Measurements from ENCODE around the gene TAPBPL. TPM values are rescaled to one million over a fixed set of nuclear protein-coding genes. Genes with fewer than 3 reads are reported as not detected.
"Not testable (repeated sequence)": the region's sequence is repeated elsewhere in the genome, so short reads cannot be mapped to it uniquely, and the experiment has no call there.

TAPBPL gene
- total and polyA plus RNA-seq, 3 experiments from 2014 or later = 29.1 to 131 (median 32.0) TPM

- H3K4me1 ChIP-seq (ENCODE audit: insufficient read depth, low read length) = peaks cover 28% of the 10 kb centered on the region
- H3K36me3 ChIP-seq (ENCODE audit: insufficient read depth, low read length) = peaks cover 9% of the 10 kb centered on the region
- Mint-ChIP-seq H3K4me3 (peak overlapping the region; percentile 19 to 99 (median 95)), H3K4me1 (peaks cover 34 to 44% (median 43%) of the 10 kb centered on the region in 3 donors), H3K27me3 (peaks cover 0 to 2% of the 10 kb centered on the region in 2 donors), H3K36me3 (peaks cover 0 to 38% (median 2%) of the 10 kb centered on the region in 3 donors), H3K9me3 (no peaks in the 10 kb centered on the region), H3K27ac (peak overlapping the region; percentile 12 to 99 (median 94))
- H3K27ac ChIP-seq (ENCODE audit: low read depth, low read length) = no peak overlapping the region
- H3K27me3 ChIP-seq (ENCODE audit: insufficient read depth, low read length, poor library complexity, severe bottlenecking) = no peaks in the 10 kb centered on the region
- no peak for DNase-seq
- no peaks in the 10 kb centered on the region for H3K9me3 ChIP-seq (ENCODE audit: low read length)
- CTCF ChIA-PET = interaction anchor here (0.8 to 3.7 kb wide), 5 partner anchors 29 to 160 kb away, joined by 3 to 14 read pairs (median 3); no protein-coding TSS in a partner anchor
- POLR2A ChIA-PET = interaction anchor here (0.8 to 2.8 kb wide), 2 partner anchors 38 to 40 kb away, joined by 3 to 16 read pairs; partner anchors contain the start of gene GAPDH
- H3K4me3 ChIP-seq (ENCODE audit: low read length) = peak overlapping the region; percentile 93
Measured at GRCh38 chr12:6494968-6495367, 43.1 kb downstream of the TAPBPL start.

DNA sequence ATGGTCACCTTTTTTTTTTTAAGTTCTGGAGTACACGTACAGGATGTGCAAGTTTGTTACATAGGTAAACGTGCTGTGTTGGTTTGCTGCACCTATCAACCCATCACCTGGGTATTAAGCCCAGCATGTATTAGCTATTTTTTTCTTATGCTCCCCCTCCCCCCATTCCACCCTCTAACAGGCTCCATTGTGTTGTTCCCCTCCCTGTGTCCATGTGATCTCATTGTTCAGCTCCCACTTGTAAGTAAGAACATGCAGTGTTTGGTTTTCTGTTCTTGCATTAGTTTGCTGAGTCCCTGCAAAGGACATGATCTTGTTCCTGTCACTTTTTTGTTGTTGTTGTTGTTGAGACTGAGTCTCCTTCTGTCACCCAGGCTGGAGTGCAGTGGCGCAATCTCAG, 45.4 kb downstream of the TAPBPL start:
- H3K36me3 ChIP-seq (ENCODE audit: insufficient read depth, low read length); POLR2A ChIA-PET; H3K4me3 ChIP-seq (ENCODE audit: low read length); H3K27me3 Mint-ChIP-seq; DNase-seq; H3K27ac ChIP-seq (ENCODE audit: low read depth, low read length); H3K9me3 ChIP-seq (ENCODE audit: low read length); H3K9me3 Mint-ChIP-seq; H3K27me3 ChIP-seq (ENCODE audit: insufficient read depth, low read length, poor library complexity, severe bottlenecking): not testable (repeated sequence)
- H3K36me3 Mint-ChIP-seq = peaks cover 0 to 31% (median 0%) of the 10 kb centered on the region in 3 donors
- CTCF ChIA-PET = interaction anchor here (0.9 to 3.7 kb wide), 3 partner anchors 14 to 41 kb away, joined by 3 to 14 read pairs (median 3); partner anchors contain the start of gene VAMP1
- peak overlapping the region in 1 of 7 donors; percentile 77 for H3K4me3 Mint-ChIP-seq
- H3K27ac Mint-ChIP-seq = peak overlapping the region in 3 of 8 donors; percentile 66 to 68 (median 68)
- peaks cover 29 to 39% (median 36%) of the 10 kb centered on the region in 3 donors for H3K4me1 Mint-ChIP-seq
- peaks cover 21% of the 10 kb centered on the region for H3K4me1 ChIP-seq (ENCODE audit: insufficient read depth, low read length)

DNA sequence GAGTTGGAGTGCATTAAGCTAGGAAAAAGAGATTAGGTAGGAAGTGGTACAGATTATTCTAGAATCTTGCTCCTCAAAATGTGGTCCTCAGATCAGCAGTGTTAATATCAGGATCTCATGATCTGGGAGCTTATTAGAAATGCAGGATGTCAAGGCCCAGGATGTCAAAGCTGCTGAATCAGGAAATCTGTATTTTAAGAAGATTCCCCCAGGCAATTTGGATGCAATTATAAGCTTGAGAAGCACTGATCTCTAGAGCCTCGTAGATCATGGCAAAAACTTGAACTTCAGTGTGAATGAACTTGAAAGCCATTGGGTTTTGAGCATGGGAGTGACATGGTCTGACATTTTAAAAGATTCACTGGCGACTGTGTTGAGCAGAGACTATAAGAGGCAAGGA, 48.6 kb downstream of the TAPBPL start:
- peaks cover 4% of the 10 kb centered on the region for H3K4me1 ChIP-seq (ENCODE audit: insufficient read depth, low read length)
- no peak for DNase-seq
- no peaks in the 10 kb centered on the region for H3K9me3 Mint-ChIP-seq
- no peak overlapping the region for H3K27ac ChIP-seq (ENCODE audit: low read depth, low read length)
- peaks cover 5% of the 10 kb centered on the region for H3K36me3 ChIP-seq (ENCODE audit: insufficient read depth, low read length)
- H3K4me3 ChIP-seq (ENCODE audit: low read length) = no peak overlapping the region
- peaks cover 7 to 18% (median 12%) of the 10 kb centered on the region in 3 donors for H3K4me1 Mint-ChIP-seq
- no peaks in the 10 kb centered on the region for H3K9me3 ChIP-seq (ENCODE audit: low read length)
- ChIA-PET POLR2A (interaction anchor here (0.5 kb wide), 1 partner anchor 96 kb away, joined by 4 read pairs; no protein-coding TSS in a partner anchor), CTCF (interaction anchor here (1.0 kb wide), 1 partner anchor 37 kb away, joined by 3 read pairs; no protein-coding TSS in a partner anchor)
- H3K27ac Mint-ChIP-seq = peak overlapping the region in 2 of 8 donors; percentile 31 to 50
- no peaks in the 10 kb centered on the region for H3K27me3 Mint-ChIP-seq
- H3K27me3 ChIP-seq (ENCODE audit: insufficient read depth, low read length, poor library complexity, severe bottlenecking) = no peaks in the 10 kb centered on the region
- peaks cover 0 to 31% (median 0%) of the 10 kb centered on the region in 3 donors for H3K36me3 Mint-ChIP-seq
- H3K4me3 Mint-ChIP-seq = no peak overlapping the region

GRCh38 chr12:6507102-6507998, 55.5 kb downstream of the TAPBPL start:
- H3K4me3 ChIP-seq (ENCODE audit: low read length) = no peak overlapping the region
- ChIA-PET CTCF (interaction anchor here (1.2 kb wide), 1 partner anchor 46 kb away, joined by 3 read pairs; no protein-coding TSS in a partner anchor), POLR2A (no interaction called here)
- Mint-ChIP-seq H3K4me3 (no peak overlapping the region), H3K27ac (peak overlapping the region in 3 of 8 donors; percentile 67 to 83 (median 73)), H3K4me1 (peaks cover 5 to 14% (median 10%) of the 10 kb centered on the region in 3 donors), H3K36me3 (peaks cover 12 to 46% (median 13%) of the 10 kb centered on the region in 3 donors), H3K27me3 (no peaks in the 10 kb centered on the region), H3K9me3 (no peaks in the 10 kb centered on the region)
- no peak overlapping the region for H3K27ac ChIP-seq (ENCODE audit: low read depth, low read length)
- no peaks in the 10 kb centered on the region for H3K27me3 ChIP-seq (ENCODE audit: insufficient read depth, low read length, poor library complexity, severe bottlenecking)
- H3K9me3 ChIP-seq (ENCODE audit: low read length) = no peaks in the 10 kb centered on the region
- H3K4me1 ChIP-seq (ENCODE audit: insufficient read depth, low read length) = no peaks in the 10 kb centered on the region
- no peak for DNase-seq
- H3K36me3 ChIP-seq (ENCODE audit: insufficient read depth, low read length) = peaks cover 20% of the 10 kb centered on the region

GRCh38 chr12:6508087-6508486, 56.2 kb downstream of the TAPBPL start:
- peaks cover 0 to 1% of the 10 kb centered on the region in 2 donors for H3K27me3 Mint-ChIP-seq
- POLR2A ChIA-PET = no interaction called here
- no peak for DNase-seq
- H3K9me3 Mint-ChIP-seq = no peaks in the 10 kb centered on the region
- H3K4me1 Mint-ChIP-seq = peaks cover 5 to 14% (median 10%) of the 10 kb centered on the region in 3 donors
- H3K9me3 ChIP-seq (ENCODE audit: low read length) = no peaks in the 10 kb centered on the region
- no peak overlapping the region for H3K27ac Mint-ChIP-seq
- no peak overlapping the region for H3K4me3 Mint-ChIP-seq
- H3K4me3 ChIP-seq (ENCODE audit: low read length) = no peak overlapping the region
- peaks cover 16 to 52% (median 20%) of the 10 kb centered on the region in 3 donors for H3K36me3 Mint-ChIP-seq
- CTCF ChIA-PET = interaction anchor here (1.2 to 1.3 kb wide), 2 partner anchors 15 to 20 kb away, joined by 3 to 5 read pairs; partner anchors contain the start of gene MRPL51
- H3K27ac ChIP-seq (ENCODE audit: low read depth, low read length) = no peak overlapping the region
- no peaks in the 10 kb centered on the region for H3K4me1 ChIP-seq (ENCODE audit: insufficient read depth, low read length)
- H3K36me3 ChIP-seq (ENCODE audit: insufficient read depth, low read length) = peaks cover 26% of the 10 kb centered on the region
- no peaks in the 10 kb centered on the region for H3K27me3 ChIP-seq (ENCODE audit: insufficient read depth, low read length, poor library complexity, severe bottlenecking)

Other genes with a start within 250 kb of the TAPBPL start
- not detected for gene PLEKHG6, start 141.4 kb upstream of the TAPBPL start, total RNA-seq
- gene PLEKHG6, start 141.4 kb upstream of the TAPBPL start, polyA plus RNA-seq = 0.72 TPM
- gene TNFRSF1A, start 110.0 kb upstream of the TAPBPL start, total RNA-seq = 10 to 100 TPM; 62.1 to 62.9 TPM
- 57.1 TPM for gene TNFRSF1A, start 110.0 kb upstream of the TAPBPL start, polyA plus RNA-seq
- under 1 TPM; 0.77 to 0.93 TPM for gene SCNN1A, start 76.5 kb upstream of the TAPBPL start, total RNA-seq
- gene SCNN1A, start 76.5 kb upstream of the TAPBPL start, polyA plus RNA-seq = 0.49 TPM
- gene LTBR, start 67.9 kb upstream of the TAPBPL start, total RNA-seq = 1 to 10 TPM in 1 of 2 experiments, under 1 TPM in 1; 0.51 to 1.4 TPM
- not detected for gene LTBR, start 67.9 kb upstream of the TAPBPL start, polyA plus RNA-seq
- 100 to 1,000 TPM; 110 to 111 TPM for gene CD27, start 7.1 kb upstream of the TAPBPL start, total RNA-seq
- 470 TPM for gene CD27, start 7.1 kb upstream of the TAPBPL start, polyA plus RNA-seq
- 10 to 100 TPM; 26.7 to 29.6 TPM for gene VAMP1, start 18.6 kb downstream of the TAPBPL start, total RNA-seq
- 10.0 TPM for gene VAMP1, start 18.6 kb downstream of the TAPBPL start, polyA plus RNA-seq
- gene MRPL51, start 41.2 kb downstream of the TAPBPL start, total RNA-seq = 100 to 1,000 TPM; 317 to 327 TPM
- gene MRPL51, start 41.2 kb downstream of the TAPBPL start, polyA plus RNA-seq = 222 TPM
- 10 to 100 TPM; 96.5 to 97.5 TPM for gene NCAPD2, start 42.1 kb downstream of the TAPBPL start, total RNA-seq
- gene NCAPD2, start 42.1 kb downstream of the TAPBPL start, polyA plus RNA-seq = 29.8 TPM
- 1,000 to 10,000 TPM; 7,182 to 7,238 TPM for gene GAPDH, start 82.5 kb downstream of the TAPBPL start, total RNA-seq
- 1,770 TPM for gene GAPDH, start 82.5 kb downstream of the TAPBPL start, polyA plus RNA-seq
- 10 to 100 TPM; 14.2 to 15.1 TPM for gene IFFO1, start 104.0 kb downstream of the TAPBPL start, total RNA-seq
- 12.2 TPM for gene IFFO1, start 104.0 kb downstream of the TAPBPL start, polyA plus RNA-seq
- gene NOP2, start 116.2 kb downstream of the TAPBPL start, total RNA-seq = 100 to 1,000 TPM; 170 to 172 TPM
- 34.0 TPM for gene NOP2, start 116.2 kb downstream of the TAPBPL start, polyA plus RNA-seq
- 100 to 1,000 TPM; 287 to 293 TPM for gene CHD4, start 155.3 kb downstream of the TAPBPL start, total RNA-seq
- 58.1 TPM for gene CHD4, start 155.3 kb downstream of the TAPBPL start, polyA plus RNA-seq
- gene LPAR5, start 183.9 kb downstream of the TAPBPL start, total RNA-seq = 10 to 100 TPM; 10.6 to 11.4 TPM
- 26.5 TPM for gene LPAR5, start 183.9 kb downstream of the TAPBPL start, polyA plus RNA-seq
- gene ACRBP, start 195.4 kb downstream of the TAPBPL start, total RNA-seq = 1 to 10 TPM; 1.8 to 2.0 TPM
- gene ACRBP, start 195.4 kb downstream of the TAPBPL start, polyA plus RNA-seq = not detected
- gene ING4, start 211.1 kb downstream of the TAPBPL start, total RNA-seq = 10 to 100 TPM; 17.4 to 18.5 TPM
- gene ING4, start 211.1 kb downstream of the TAPBPL start, polyA plus RNA-seq = 80.3 TPM
- gene ZNF384, start 237.3 kb downstream of the TAPBPL start, total RNA-seq = 10 to 100 TPM; 58.1 to 63.3 TPM
- 37.2 TPM for gene ZNF384, start 237.3 kb downstream of the TAPBPL start, polyA plus RNA-seq
- gene PIANP, start 248.8 kb downstream of the TAPBPL start, total RNA-seq = under 1 TPM; 0.49 to 0.79 TPM
- gene PIANP, start 248.8 kb downstream of the TAPBPL start, polyA plus RNA-seq = 0.77 TPM

Measured in CD8-positive, alpha-beta memory T cell (primary cell).